Measurements from ENCODE around the gene MPPED2. TPM values are rescaled to one million over a fixed set of nuclear protein-coding genes. Genes with fewer than 3 reads are reported as not detected.

The MPPED2 gene
- polyA plus RNA-seq, 3 donors: 0.29 to 0.59 (median 0.52) TPM

- H3K4me3 Mint-ChIP-seq: no peak overlapping the region
- DNase-seq: no peak
- H3K9me3 Mint-ChIP-seq: peaks cover 0 to 3% (median 0%) of the 10 kb centered on the region in 7 donors
- no peaks in the 10 kb centered on the region for H3K36me3 Mint-ChIP-seq
- Histone ChIP-seq H3K4me2 (replicated peaks; ENCODE audit: extremely low read depth, low read length, poor library complexity, severe bottlenecking) (no peak overlapping the region), H3K9ac (ENCODE audit: insufficient read depth, low read length, poor library complexity, severe bottlenecking) (no peak overlapping the region), H3K27ac (ENCODE audit: low read depth in 1 of 2, low read length in 2 of 2) (no peak overlapping the region), H3K9me3 (replicated peaks in 1 of 2; ENCODE audit: control insufficient read depth in 1 of 2, insufficient read depth in 1 of 2, low read length in 2 of 2) (no peaks in the 10 kb centered on the region), H3K79me2 (ENCODE audit: insufficient read depth, low read length) (no peaks in the 10 kb centered on the region), H3K36me3 (replicated peaks in 1 of 2; ENCODE audit: control insufficient read depth in 1 of 2, insufficient read depth in 2 of 2, low read length in 2 of 2) (no peaks in the 10 kb centered on the region), H2AFZ (ENCODE audit: insufficient read depth, low read depth, low read length, poor library complexity, severe bottlenecking) (no peak overlapping the region), H3K4me1 (ENCODE audit: control insufficient read depth in 1 of 2, insufficient read depth in 2 of 2, low read length in 2 of 2) (no peaks in the 10 kb centered on the region), H4K20me1 (ENCODE audit: insufficient read depth, low read length) (no peaks in the 10 kb centered on the region), H3K27me3 (ENCODE audit: control insufficient read depth in 2 of 2, insufficient read depth in 2 of 2, low read length in 2 of 2) (no peaks in the 10 kb centered on the region), H3K4me3 (replicated peaks in 1 of 3; ENCODE audit: low read depth in 2 of 3, low read length in 3 of 3) (no peak overlapping the region)
- no peak overlapping the region for H3K27ac Mint-ChIP-seq
- intact Hi-C loops (cut with micrococcal nuclease): no loop called here
- TF ChIP-seq CTCF (IDR thresholded peaks at IDR 0.05): no peak
- no peaks in the 10 kb centered on the region for H3K4me1 Mint-ChIP-seq
- H3K27me3 Mint-ChIP-seq (ENCODE audit: low read depth in 3 of 3): peaks cover 0 to 2% (median 0%) of the 10 kb centered on the region in 3 donors
- no CpG with 5 or more reads among the region's 1 CpG for WGBS (ENCODE audit: insufficient coverage)
These were observed 43.1 kb downstream of the MPPED2 start for GRCh38 chr11:30543066-30543465.

- Histone ChIP-seq H3K27me3 (ENCODE audit: control insufficient read depth in 2 of 2, insufficient read depth in 2 of 2, low read length in 2 of 2) (no peaks in the 10 kb centered on the region), H3K9ac (ENCODE audit: insufficient read depth, low read length, poor library complexity, severe bottlenecking) (no peak overlapping the region), H3K79me2 (ENCODE audit: insufficient read depth, low read length) (no peaks in the 10 kb centered on the region), H4K20me1 (ENCODE audit: insufficient read depth, low read length) (no peaks in the 10 kb centered on the region), H3K27ac (ENCODE audit: low read depth in 1 of 2, low read length in 2 of 2) (no peak overlapping the region), H3K9me3 (replicated peaks in 1 of 2; ENCODE audit: control insufficient read depth in 1 of 2, insufficient read depth in 1 of 2, low read length in 2 of 2) (no peaks in the 10 kb centered on the region), H3K4me1 (ENCODE audit: control insufficient read depth in 1 of 2, insufficient read depth in 2 of 2, low read length in 2 of 2) (no peaks in the 10 kb centered on the region), H3K36me3 (replicated peaks in 1 of 2; ENCODE audit: control insufficient read depth in 1 of 2, insufficient read depth in 2 of 2, low read length in 2 of 2) (no peaks in the 10 kb centered on the region), H2AFZ (ENCODE audit: insufficient read depth, low read depth, low read length, poor library complexity, severe bottlenecking) (no peak overlapping the region), H3K4me3 (replicated peaks in 1 of 3; ENCODE audit: low read depth in 2 of 3, low read length in 3 of 3) (no peak overlapping the region), H3K4me2 (replicated peaks; ENCODE audit: extremely low read depth, low read length, poor library complexity, severe bottlenecking) (no peak overlapping the region)
- Mint-ChIP-seq H3K4me1 (no peaks in the 10 kb centered on the region), H3K9me3 (peaks cover 0 to 3% (median 0%) of the 10 kb centered on the region in 7 donors), H3K36me3 (no peaks in the 10 kb centered on the region), H3K4me3 (no peak overlapping the region), H3K27me3 (ENCODE audit: low read depth in 3 of 3) (peaks cover 0 to 2% (median 0%) of the 10 kb centered on the region in 3 donors), H3K27ac (no peak overlapping the region)
- DNase-seq: no peak
- WGBS (ENCODE audit: insufficient coverage): no CpG with 5 or more reads among the region's 1 CpG
- intact Hi-C loops (cut with micrococcal nuclease): no loop called here
- no peak for TF ChIP-seq CTCF (IDR thresholded peaks at IDR 0.05)
These were observed 45.4 kb downstream of the MPPED2 start for GRCh38 chr11:30540781-30541180.

All from CD14-positive monocyte (primary cell).